Type B pancreatic cell (in vitro differentiated cells): ENCODE measurements around the gene VTN. TPM values are rescaled to one million over a fixed set of nuclear protein-coding genes. Genes with fewer than 3 reads are reported as not detected.

Source experiments
- DNase-seq: peaks from one replicate; pipeline ENCODE4 v3.0.0; 2021; ENCODE audit warnings: mixed read lengths; ENCODE audit not compliant: unreplicated experiment; ENCODE audit errors: extremely low spot score
- H3K27ac Mint-ChIP-seq: 2 replicates; pipeline ENCODE4 v1.8.0; 2021; ENCODE audit warnings: mild to moderate bottlenecking, mixed read lengths
- H3K27me3 Mint-ChIP-seq: 2 replicates; pipeline ENCODE4 v1.8.0; 2021; ENCODE audit warnings: mixed read lengths
- H3K36me3 Mint-ChIP-seq: 2 replicates; pipeline ENCODE4 v1.8.0; 2021; ENCODE audit warnings: mixed read lengths
- H3K4me1 Mint-ChIP-seq: one replicate; pipeline ENCODE4 v1.8.0; 2021; ENCODE audit warnings: mixed read lengths; ENCODE audit not compliant: unreplicated experiment
- H3K4me3 Mint-ChIP-seq: 2 replicates; pipeline ENCODE4 v1.8.0; 2021; ENCODE audit warnings: mild to moderate bottlenecking, mixed read lengths
- H3K9me3 Mint-ChIP-seq: 2 replicates; pipeline ENCODE4 v1.8.0; 2021; ENCODE audit warnings: mixed read lengths
- total RNA-seq: library from RNA; stranded (reverse); gene quantifications from 2 replicates; pipeline ENCODE4 v1.2.1, GENCODE V29; 2021; ENCODE audit warnings: low replicate concordance
- TF ChIP-seq, protein P1 (sequence below): fragments of 200-600 bp; sonication (generic); conservative IDR thresholded peaks from 2 replicates; pipeline ENCODE4 v1.5.0; 2021; ENCODE audit warnings: antibody characterized with exemption, mild to moderate bottlenecking

Gene VTN
- total RNA-seq, 1 donor from 2014 or later = 20.3 TPM

DNA sequence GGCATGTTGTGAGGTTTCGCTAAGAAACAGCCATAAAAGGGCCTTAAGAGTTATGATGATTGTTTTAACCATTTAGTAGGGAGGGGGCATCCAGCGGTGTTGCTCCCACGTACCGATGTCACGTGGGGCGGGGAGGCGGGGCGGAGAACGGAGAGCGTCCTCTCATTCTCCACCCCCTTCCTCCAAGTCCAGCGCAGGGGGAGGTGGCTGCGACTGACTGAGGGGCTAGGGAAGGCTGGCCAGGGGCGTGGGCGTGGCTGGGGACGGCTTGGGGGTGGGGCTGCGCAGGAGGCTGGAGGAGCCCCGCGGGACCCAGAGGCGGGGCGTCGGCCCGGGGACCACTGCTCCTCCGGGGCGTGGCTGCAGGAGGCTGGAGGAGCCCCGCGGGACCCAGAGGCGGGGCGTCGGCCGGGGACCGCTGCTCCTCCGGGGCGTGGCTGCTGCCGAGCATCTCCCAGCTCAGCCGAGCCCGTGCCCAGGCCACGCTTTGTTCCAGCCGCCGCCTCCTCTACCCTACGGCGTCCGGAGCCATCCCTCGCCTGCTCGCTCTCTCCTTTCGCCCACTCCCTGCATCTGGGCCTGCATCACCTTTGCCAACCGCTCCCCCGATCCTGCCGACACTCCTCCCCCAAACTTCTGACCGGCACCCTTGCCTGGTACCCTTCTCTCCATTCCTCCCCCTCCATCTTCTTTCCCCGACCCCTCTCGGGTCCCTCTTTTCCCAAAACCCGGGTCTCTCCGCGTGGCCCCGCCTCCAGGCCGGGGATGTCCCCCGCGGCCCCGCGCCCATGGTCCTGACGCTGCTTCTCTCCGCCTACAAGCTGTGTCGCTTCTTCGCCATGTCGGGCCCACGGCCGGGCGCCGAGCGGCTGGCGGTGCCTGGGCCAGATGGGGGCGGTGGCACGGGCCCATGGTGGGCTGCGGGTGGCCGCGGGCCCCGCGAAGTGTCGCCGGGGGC is 1.4 kb upstream of the VTN start, which contains the start of gene SARM1:
TSS of gene SARM1 (plus strand) at position 450 of the 958 bp plus-strand sequence. CDS start at position 789, 339 bp downstream.
- TF ChIP-seq, protein P1, sequence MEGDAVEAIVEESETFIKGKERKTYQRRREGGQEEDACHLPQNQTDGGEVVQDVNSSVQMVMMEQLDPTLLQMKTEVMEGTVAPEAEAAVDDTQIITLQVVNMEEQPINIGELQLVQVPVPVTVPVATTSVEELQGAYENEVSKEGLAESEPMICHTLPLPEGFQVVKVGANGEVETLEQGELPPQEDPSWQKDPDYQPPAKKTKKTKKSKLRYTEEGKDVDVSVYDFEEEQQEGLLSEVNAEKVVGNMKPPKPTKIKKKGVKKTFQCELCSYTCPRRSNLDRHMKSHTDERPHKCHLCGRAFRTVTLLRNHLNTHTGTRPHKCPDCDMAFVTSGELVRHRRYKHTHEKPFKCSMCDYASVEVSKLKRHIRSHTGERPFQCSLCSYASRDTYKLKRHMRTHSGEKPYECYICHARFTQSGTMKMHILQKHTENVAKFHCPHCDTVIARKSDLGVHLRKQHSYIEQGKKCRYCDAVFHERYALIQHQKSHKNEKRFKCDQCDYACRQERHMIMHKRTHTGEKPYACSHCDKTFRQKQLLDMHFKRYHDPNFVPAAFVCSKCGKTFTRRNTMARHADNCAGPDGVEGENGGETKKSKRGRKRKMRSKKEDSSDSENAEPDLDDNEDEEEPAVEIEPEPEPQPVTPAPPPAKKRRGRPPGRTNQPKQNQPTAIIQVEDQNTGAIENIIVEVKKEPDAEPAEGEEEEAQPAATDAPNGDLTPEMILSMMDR = no peak
- Mint-ChIP-seq H3K27ac (peak within 1 kb of the TSS; percentile 91), H3K36me3 (peaks cover 4% of the 10 kb centered on the region), H3K9me3 (no peaks in the 10 kb centered on the region), H3K4me1 (peaks cover 28% of the 10 kb centered on the region), H3K27me3 (peaks cover 14% of the 10 kb centered on the region), H3K4me3 (peak within 1 kb of the TSS; percentile 92)
- peak; percentile 92 for DNase-seq

DNA sequence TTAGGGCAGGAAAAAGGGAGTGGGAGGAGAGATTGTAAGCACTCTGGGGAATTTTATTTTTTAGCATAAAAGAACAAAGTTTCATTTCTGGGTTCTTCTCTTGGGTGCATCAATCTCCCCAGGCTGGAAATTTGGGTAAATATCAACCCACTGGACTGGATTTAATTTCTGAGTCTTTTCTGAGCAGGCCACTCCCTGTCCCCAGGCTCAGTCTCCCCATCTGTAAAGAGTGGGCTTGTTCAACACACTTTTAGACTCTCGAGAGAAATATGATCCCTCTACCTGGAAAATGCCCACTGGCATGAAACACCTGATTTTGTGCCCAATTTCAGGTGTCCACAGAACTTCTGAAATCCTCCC is 617 bp upstream of the VTN start:
- peak overlapping the region; percentile 91 for H3K27ac Mint-ChIP-seq
- H3K36me3 Mint-ChIP-seq = peaks cover 4% of the 10 kb centered on the region
- TF ChIP-seq, protein P1 = no peak
- H3K27me3 Mint-ChIP-seq = peaks cover 14% of the 10 kb centered on the region
- no peaks in the 10 kb centered on the region for H3K9me3 Mint-ChIP-seq
- peaks cover 28% of the 10 kb centered on the region for H3K4me1 Mint-ChIP-seq
- peak overlapping the region; percentile 92 for H3K4me3 Mint-ChIP-seq
- no peak for DNase-seq

DNA sequence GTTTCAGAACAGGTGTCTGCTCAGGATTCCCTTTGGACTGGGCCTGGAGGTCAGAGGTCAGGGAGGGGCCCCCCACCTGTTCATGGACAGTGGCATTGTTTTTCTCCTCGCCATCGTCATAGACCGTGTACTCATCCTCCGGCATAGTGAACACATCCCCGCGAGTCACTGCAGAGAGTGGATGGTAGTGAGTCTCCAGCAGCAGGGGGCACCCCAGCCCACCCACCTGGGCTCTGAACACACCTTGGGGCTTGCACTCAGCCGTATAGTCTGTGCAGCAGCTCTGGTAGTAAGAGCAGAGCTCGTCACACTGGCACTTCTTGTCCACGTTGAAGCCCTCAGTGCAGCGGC is 448 bp downstream of the VTN start:
- peak overlapping the region; percentile 79 for H3K4me3 Mint-ChIP-seq
- no peak for DNase-seq
- TF ChIP-seq, protein P1 = no peak
- H3K27me3 Mint-ChIP-seq = peaks cover 12% of the 10 kb centered on the region
- peak overlapping the region; percentile 91 for H3K27ac Mint-ChIP-seq
- peaks cover 28% of the 10 kb centered on the region for H3K4me1 Mint-ChIP-seq
- no peaks in the 10 kb centered on the region for H3K9me3 Mint-ChIP-seq
- peaks cover 4% of the 10 kb centered on the region for H3K36me3 Mint-ChIP-seq

DNA sequence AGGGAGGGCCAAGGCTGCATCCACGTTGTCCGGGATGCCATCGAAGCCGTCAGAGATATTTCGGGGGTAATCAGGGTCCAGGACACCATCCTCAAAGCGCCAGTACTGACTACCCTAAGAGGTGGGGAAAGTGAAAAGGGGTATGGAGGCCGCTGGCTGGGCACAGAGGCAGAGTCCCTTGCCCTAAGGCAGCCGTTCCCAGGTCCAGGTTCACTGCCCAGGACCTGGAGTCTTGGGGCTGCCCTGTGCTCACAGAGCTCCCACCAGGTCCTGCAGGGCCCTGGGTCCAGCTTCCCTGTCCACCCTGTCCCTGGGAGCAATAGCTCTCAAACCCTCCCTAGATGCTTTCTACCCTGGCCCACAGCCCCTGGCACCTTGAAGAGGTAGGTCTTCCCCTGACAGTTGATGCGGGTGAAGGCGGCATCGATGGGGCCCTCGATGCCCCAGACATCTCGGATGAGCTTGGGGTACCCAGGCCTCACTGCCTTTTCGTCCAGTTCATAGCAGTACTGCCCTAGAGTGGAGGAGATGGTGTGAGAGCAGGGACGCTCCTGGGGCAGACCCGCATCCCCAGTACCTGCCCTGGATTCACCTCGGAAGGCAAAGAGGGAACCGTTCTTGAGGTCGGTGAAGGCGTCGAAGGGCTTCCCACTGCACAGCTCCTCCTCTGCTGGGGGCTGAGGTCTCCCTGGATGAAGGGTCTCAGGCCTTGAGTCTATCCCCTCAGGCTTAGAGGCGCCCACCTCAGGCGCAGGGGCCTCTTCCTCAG is 1.0 kb downstream of the VTN start:
- Mint-ChIP-seq H3K36me3 (peaks cover 4% of the 10 kb centered on the region), H3K4me1 (peaks cover 28% of the 10 kb centered on the region), H3K4me3 (no peak overlapping the region), H3K27ac (no peak overlapping the region), H3K27me3 (peaks cover 12% of the 10 kb centered on the region), H3K9me3 (no peaks in the 10 kb centered on the region)
- DNase-seq = no peak
- TF ChIP-seq, protein P1 = no peak

DNA sequence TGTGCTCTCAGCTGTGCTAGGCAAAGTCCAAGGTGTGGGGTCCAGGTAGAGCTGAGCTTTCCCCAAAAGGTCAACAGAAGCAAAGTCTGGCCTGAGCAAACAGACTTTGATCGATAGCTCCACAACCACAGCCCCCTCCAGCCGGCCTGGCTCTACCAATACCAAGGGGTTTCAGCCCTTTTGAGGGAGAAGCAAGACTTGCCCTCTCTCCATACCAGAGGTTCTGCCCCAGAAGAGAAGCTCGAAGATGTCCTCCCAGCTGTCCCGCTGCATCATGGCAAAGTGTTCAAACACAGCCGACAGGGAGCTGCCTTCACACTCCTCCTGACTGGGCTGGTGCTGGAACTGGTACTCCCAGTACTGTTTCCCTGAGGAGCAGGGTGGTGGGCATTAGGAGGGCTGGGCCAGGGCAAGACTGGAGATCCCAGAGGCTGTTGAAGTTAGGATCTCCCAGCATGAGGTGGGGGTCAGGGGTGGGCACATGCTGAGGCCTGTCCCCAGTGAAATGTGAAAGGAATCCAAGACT is 1.7 kb downstream of the VTN start:
- Mint-ChIP-seq H3K4me1 (peaks cover 24% of the 10 kb centered on the region), H3K36me3 (no peaks in the 10 kb centered on the region), H3K27me3 (peaks cover 6% of the 10 kb centered on the region), H3K27ac (no peak overlapping the region), H3K9me3 (no peaks in the 10 kb centered on the region), H3K4me3 (no peak overlapping the region)
- TF ChIP-seq, protein P1 = no peak
- DNase-seq = no peak
